ENCODE results near the gene TMEM181. TPM values are rescaled to one million over a fixed set of nuclear protein-coding genes. Genes with fewer than 3 reads are reported as not detected.

The TMEM181 gene
- polyA plus RNA-seq, 3 donors, result 18.2 to 22.3 (median 21.5) TPM

GRCh38 chr6:158561321-158561884 is 1.5 kb downstream of the TMEM181 start:
- no peak for DNase-seq

- no peak for DNase-seq
Observed at GRCh38 chr6:158561938-158562337, 2.0 kb downstream of the TMEM181 start.

- DNase-seq, result no peak
Observed at GRCh38 chr6:158564243-158565121, 4.6 kb downstream of the TMEM181 start.

GRCh38 chr6:158565122-158565429 is 5.2 kb downstream of the TMEM181 start:
- DNase-seq, result no peak

GRCh38 chr6:158565482-158566040 is 5.7 kb downstream of the TMEM181 start:
- DNase-seq, result no peak

- no peak for DNase-seq
Observed at GRCh38 chr6:158566207-158566818, 6.4 kb downstream of the TMEM181 start.

GRCh38 chr6:158567152-158567551 is 7.3 kb downstream of the TMEM181 start:
- DNase-seq, result no peak

GRCh38 chr6:158567871-158568401 is 8.0 kb downstream of the TMEM181 start:
- no peak for DNase-seq

GRCh38 chr6:158568549-158568948 is 8.7 kb downstream of the TMEM181 start:
- DNase-seq, result no peak

GRCh38 chr6:158569036-158569435 is 9.1 kb downstream of the TMEM181 start:
- DNase-seq, result no peak

- no peak for DNase-seq
Observed at GRCh38 chr6:158570681-158570962, 10.7 kb downstream of the TMEM181 start.

- DNase-seq, result no peak
Observed at GRCh38 chr6:158571826-158572652, 12.1 kb downstream of the TMEM181 start.

GRCh38 chr6:158572653-158573541 is 13.0 kb downstream of the TMEM181 start:
- no peak for DNase-seq

GRCh38 chr6:158573542-158573931 is 13.6 kb downstream of the TMEM181 start:
- no peak for DNase-seq

GRCh38 chr6:158574800-158575199 is 14.9 kb downstream of the TMEM181 start:
- no peak for DNase-seq

- no peak for DNase-seq
Observed at GRCh38 chr6:158575550-158575949, 15.7 kb downstream of the TMEM181 start.

- DNase-seq, result no peak
Observed at GRCh38 chr6:158584236-158584651, 24.4 kb downstream of the TMEM181 start.

- DNase-seq, result no peak
Observed at GRCh38 chr6:158586652-158587051, 26.8 kb downstream of the TMEM181 start.

GRCh38 chr6:158589366-158589765 is 29.5 kb downstream of the TMEM181 start:
- no peak for DNase-seq

- no peak for DNase-seq
Observed at GRCh38 chr6:158591134-158591809, 31.4 kb downstream of the TMEM181 start.
